H1 (cell line): ENCODE results near the gene SPIRE2. TPM values are rescaled to one million over a fixed set of nuclear protein-coding genes. Genes with fewer than 3 reads are reported as not detected.

ENCODE experiments used
- CTCF ChIA-PET: fragments of 300-600 bp; sonication (Branson Sonifier 250); formaldehyde crosslinking; loops from one replicate; lab custom pipeline; 2021; ENCODE audit not compliant: partially characterized antibody; lab: Charles Lee
- POLR2A ChIA-PET: fragments of 300-600 bp; sonication (Branson Sonifier 250); formaldehyde crosslinking; loops from one replicate; lab custom pipeline; 2021; ENCODE audit warnings: inconsistent platforms; ENCODE audit not compliant: partially characterized antibody; lab: Charles Lee
- DNase-seq, 2 experiments: peaks; one replicate each; pipeline versions ENCODE4 v3.0.0 to v3.0.0-alpha.2; 2010 to 2022; ENCODE audit warnings: low spot score in 2 of 2, low read depth in 1 of 2, mixed read lengths in 1 of 2
- FAIRE-seq: peaks from 2 replicates; lab custom pipeline; 2011; peaks lifted over from hg19 to GRCh38; lab: Jason Lieb, UNC
- H2AFZ ChIP-seq: 2 replicates; pipeline ENCODE4 v1.8.1; 2012; ENCODE audit warnings: low read length, inconsistent platforms
- H2AK5ac ChIP-seq: 2 replicates; pipeline ENCODE4 v1.6.1; 2013; ENCODE audit warnings: low read depth, low read length
- H2BK120ac ChIP-seq: replicated peaks from 2 replicates; pipeline ENCODE3; 2013; ENCODE audit warnings: low read depth, low read length, inconsistent platforms
- H2BK12ac ChIP-seq: 2 replicates; pipeline ENCODE4 v1.6.1; 2013; ENCODE audit warnings: low read depth, low read length
- H2BK15ac ChIP-seq: 2 replicates; pipeline ENCODE4 v1.6.1; 2013; ENCODE audit warnings: low read length
- H2BK20ac ChIP-seq: 2 replicates; pipeline ENCODE4 v1.6.1; 2013; ENCODE audit warnings: low read length
- H2BK5ac ChIP-seq: 2 replicates; pipeline ENCODE4 v1.6.1; 2013; ENCODE audit warnings: low read depth, low read length
- H3K14ac ChIP-seq: 2 replicates; pipeline ENCODE4 v1.6.1; 2013; ENCODE audit warnings: inconsistent platforms; ENCODE audit not compliant: insufficient read length
- H3K18ac ChIP-seq: 2 replicates; pipeline ENCODE4 v1.6.1; 2013; ENCODE audit warnings: low read length; ENCODE audit errors: extremely low read depth
- H3K23ac ChIP-seq: 2 replicates; pipeline ENCODE4 v1.6.1; 2013; ENCODE audit warnings: inconsistent platforms; ENCODE audit not compliant: insufficient read length
- H3K23me2 ChIP-seq: 2 replicates; pipeline ENCODE4 v1.6.1; 2013; ENCODE audit warnings: low read depth, low read length
- H3K27ac ChIP-seq: 2 replicates; pipeline ENCODE4 v1.6.1; 2011; ENCODE audit warnings: low read depth, low read length, inconsistent platforms
- H3K27me3 ChIP-seq, 4 experiments: replicated peaks in 1 of 4; 1 replicate in 1 of 4; 2 replicates in 3 of 4; pipeline versions ENCODE4 v1.6.1 to v1.8.1; 2011 to 2013; ENCODE audit warnings: low read length in 3 of 4, mild to moderate bottlenecking in 3 of 4, inconsistent platforms in 2 of 4, mixed read lengths in 2 of 4, moderate library complexity in 1 of 4; ENCODE audit not compliant: control insufficient read depth in 3 of 4, insufficient read depth in 3 of 4; ENCODE audit errors: extremely low read depth in 1 of 4
- H3K36me3 ChIP-seq, 4 experiments: 2 replicates each; pipeline versions ENCODE4 v1.6.1 to v1.8.1; 2011 to 2013; ENCODE audit warnings: mild to moderate bottlenecking in 4 of 4, low read length in 3 of 4, moderate library complexity in 2 of 4, control low read depth in 1 of 4, inconsistent platforms in 1 of 4; ENCODE audit not compliant: insufficient read depth in 4 of 4, control insufficient read depth in 2 of 4
- H3K4ac ChIP-seq: replicated peaks from 2 replicates; pipeline ENCODE3; 2013; ENCODE audit warnings: low read length, low read depth, mixed read lengths, inconsistent platforms; ENCODE audit not compliant: insufficient read length
- H3K4me1 ChIP-seq, 4 experiments: replicated peaks in 1 of 4; 1 replicate in 1 of 4; 2 replicates in 3 of 4; pipeline versions ENCODE4 v1.6.1 to v1.8.1; 2011 to 2013; ENCODE audit warnings: low read length in 3 of 4, inconsistent platforms in 2 of 4, mixed read lengths in 1 of 4; ENCODE audit not compliant: insufficient read depth in 4 of 4, control insufficient read depth in 3 of 4
- H3K4me2 ChIP-seq, 2 experiments: 2 replicates each; pipeline versions ENCODE4 v1.6.1 to v1.8.1; 2011 to 2013; ENCODE audit warnings: low read depth in 2 of 2, low read length in 2 of 2, control low read depth in 1 of 2, inconsistent platforms in 1 of 2, mild to moderate bottlenecking in 1 of 2; ENCODE audit not compliant: insufficient read depth in 1 of 2
- H3K4me3 ChIP-seq, 4 experiments: fragments of 200-600, 300-600 bp in 1 of 4; sonication (generic), shearing (Covaris generic), sonication (Bioruptor Twin) in 1 of 4; 2 replicates each; pipeline versions ENCODE4 v1.5.1 to v1.8.1; 2011 to 2016; ENCODE audit warnings: low read length in 4 of 4, low read depth in 3 of 4, control low read depth in 2 of 4, inconsistent platforms in 2 of 4, mild to moderate bottlenecking in 2 of 4, mixed read lengths in 1 of 4, moderate library complexity in 1 of 4; ENCODE audit not compliant: insufficient read depth in 2 of 4; ENCODE audit errors: extremely low read depth in 1 of 4
- H3K56ac ChIP-seq: replicated peaks from 2 replicates; pipeline ENCODE3; 2013; ENCODE audit warnings: low read depth, mild to moderate bottlenecking, mixed read lengths, low read length, inconsistent platforms; ENCODE audit not compliant: insufficient read length
- H3K79me1 ChIP-seq: 2 replicates; pipeline ENCODE4 v1.6.1; 2013; ENCODE audit warnings: low read depth, low read length, control low read depth
- H3K79me2 ChIP-seq, 2 experiments: 2 replicates each; pipeline versions ENCODE4 v1.6.1 to v1.8.1; 2012 to 2013; ENCODE audit warnings: low read length in 2 of 2, mild to moderate bottlenecking in 2 of 2, inconsistent platforms in 1 of 2; ENCODE audit not compliant: insufficient read depth in 2 of 2, control insufficient read depth in 1 of 2
- H3K9ac ChIP-seq, 4 experiments: replicated peaks in 1 of 4; 1 replicate in 1 of 4; 2 replicates in 3 of 4; pipeline versions ENCODE4 v1.6.1 to v1.8.1; 2011 to 2013; ENCODE audit warnings: low read depth in 3 of 4, low read length in 3 of 4, control low read depth in 2 of 4, mild to moderate bottlenecking in 2 of 4, moderate library complexity in 2 of 4, inconsistent platforms in 1 of 4; ENCODE audit errors: extremely low read depth in 1 of 4
- H3K9me3 ChIP-seq, 2 experiments: 2 replicates each; pipeline versions ENCODE4 v1.6.1 to v1.8.1; 2012 to 2013; ENCODE audit warnings: mild to moderate bottlenecking in 2 of 2, moderate library complexity in 2 of 2, control low read depth in 1 of 2, inconsistent platforms in 1 of 2, low read depth in 1 of 2, low read length in 1 of 2, mixed read lengths in 1 of 2; ENCODE audit not compliant: insufficient read depth in 2 of 2
- H4K20me1 ChIP-seq, 2 experiments: replicated peaks in 1 of 2; 2 replicates each; pipeline versions ENCODE3 to v1.8.1; 2011 to 2013; ENCODE audit warnings: inconsistent platforms in 2 of 2, low read length in 2 of 2, mild to moderate bottlenecking in 1 of 2; ENCODE audit not compliant: insufficient read depth in 2 of 2, control insufficient read depth in 1 of 2
- H4K5ac ChIP-seq: 2 replicates; pipeline ENCODE4 v1.6.1; 2013; ENCODE audit warnings: low read length, low read depth, mixed read lengths, inconsistent platforms; ENCODE audit not compliant: insufficient read length
- H4K8ac ChIP-seq: 2 replicates; pipeline ENCODE4 v1.8.0; 2013; ENCODE audit warnings: mild to moderate bottlenecking, moderate library complexity, low read length, inconsistent platforms; ENCODE audit not compliant: insufficient read depth; ENCODE audit errors: extremely low read depth
- H4K91ac ChIP-seq: replicated peaks from 2 replicates; pipeline ENCODE3; 2013; ENCODE audit warnings: low read length, mixed read lengths, inconsistent platforms; ENCODE audit not compliant: insufficient read length
- CREB1 ChIP-seq: IDR thresholded peaks from 2 replicates; pipeline ENCODE4 v1.6.1; 2012; ENCODE audit warnings: inconsistent platforms
- CTCF ChIP-seq, 3 experiments: IDR thresholded peaks; 1 replicate in 2 of 3; 2 replicates in 1 of 3; pipeline versions ENCODE4 v1.5.1 to v1.6.1; 2011; ENCODE audit warnings: low read length in 3 of 3, mild to moderate bottlenecking in 3 of 3, inconsistent platforms in 2 of 3, low read depth in 1 of 3, moderate library complexity in 1 of 3; ENCODE audit not compliant: insufficient read depth in 1 of 3; ENCODE audit errors: control extremely low read depth in 1 of 3
- GABPA ChIP-seq: IDR thresholded peaks from 2 replicates; pipeline ENCODE4 v1.6.1; 2011; ENCODE audit warnings: mild to moderate bottlenecking, low read length, moderate library complexity, borderline replicate concordance; ENCODE audit not compliant: insufficient read depth
- HDAC2 ChIP-seq, 2 experiments: fragments of 300-600 bp in 1 of 2; sonication (generic) in 1 of 2; IDR thresholded peaks; 2 replicates each; pipeline ENCODE4 v1.6.1; 2011 to 2012; ENCODE audit warnings: low read depth in 2 of 2, low read length in 2 of 2, mild to moderate bottlenecking in 2 of 2, moderate library complexity in 2 of 2, borderline replicate concordance in 1 of 2, inconsistent platforms in 1 of 2
- TEAD4 ChIP-seq: IDR thresholded peaks from 2 replicates; pipeline ENCODE4 v1.6.1; 2012; ENCODE audit warnings: low read depth, low read length, inconsistent platforms, mixed read lengths
- WGBS, 2 experiments: shearing (Covaris generic) in 1 of 2; methylation state at CpG; one replicate each; pipeline versions ENCODE4 v1.1.6 to v1.1.7; 2013 to 2015; ENCODE audit warnings: low lambda C conversion rate in 2 of 2, mixed read lengths in 2 of 2, inconsistent platforms in 1 of 2, low coverage in 1 of 2, missing lambda C conversion rate in 1 of 2; ENCODE audit not compliant: insufficient replicate concordance in 2 of 2, insufficient coverage in 1 of 2, insufficient read length in 1 of 2; ENCODE audit errors: extremely low coverage in 1 of 2, missing lambda C conversion rate in 1 of 2; 5-methylcytosine and 5-hydroxymethylcytosine counted together
- polyA plus RNA-seq, 7 experiments: library from polyadenylated mRNA; depleted of rRNA in 3 of 7; stranded (reverse) in 5 of 7; unstranded in 2 of 7; fragments of >200 nt in 5 of 7; fragments of 200-250 nt in 2 of 7; gene quantifications; 1 replicate in 5 of 7; 2 replicates in 1 of 7; 4 replicates in 1 of 7; pipeline versions ENCODE4 v1.2.1 to v1.2.3, GENCODE V29; 2011 to 2013; ENCODE audit warnings: missing spikeins in 2 of 7, mixed read lengths in 2 of 7
- total RNA-seq: library from RNA; stranded (reverse); fragmentation: NEBNext Ultra II Directional; extraction: Animal tissue kit (Norgen Biotek cat#: 25700); gene quantifications from 2 replicates; pipeline ENCODE4 v1.2.1, GENCODE V29; 2021

The SPIRE2 gene
- total and polyA plus RNA-seq, 2 of the 8 experiments (the other 6 are each of a cell fraction or from before 2014, with no cell fraction given): 7.4 to 15.4 TPM

GRCh38 chr16:89909777-89910716 lies 81.8 kb downstream of the SPIRE2 start:
- WGBS, 2 experiments: 83% methylated on average over 46 of the region's 47 CpGs; no CpG with 5 or more reads in 1 of the 2 experiments
- Histone ChIP-seq H3K79me1 (no peaks in the 10 kb centered on the region), H2BK15ac (0 out of 2 replicates have a peak overlapping the region, but pooled peaks have one; percentile 40), H3K79me2 (no peaks in the 10 kb centered on the region), H3K4me2 (no peak overlapping the region), H3K18ac (peak overlapping the region; percentile 51; the same call in 1 of the 2 replicates), H3K4ac (peak overlapping the region; percentile 70), H4K5ac (no peak overlapping the region), H3K14ac (no peak overlapping the region), H4K91ac (no peak overlapping the region), H3K23me2 (no peaks in the 10 kb centered on the region; the same call in 1 of the 2 replicates), H3K27ac (peak overlapping the region; percentile 42; the same call in 1 of the 2 replicates), H2BK120ac (no peak overlapping the region), H2AFZ (no peak overlapping the region), H4K20me1 (peaks cover 0 to 4% of the 10 kb centered on the region in 2 experiments), H3K36me3 (peaks cover 2 to 17% (median 8%) of the 10 kb centered on the region in 4 experiments; a peak in 7 of 8 replicates), H3K23ac (no peak overlapping the region), H2BK20ac (0 out of 2 replicates have a peak overlapping the region, but pooled peaks have one; percentile 72), H4K8ac (peak overlapping the region; percentile 74; the same call in 1 of the 2 replicates), H2BK12ac (peak overlapping the region; percentile 60; the same call in 1 of the 2 replicates), H3K56ac (no peak overlapping the region), H3K9ac (peak overlapping the region in 1 of 4 experiments; percentile 5; a peak in 3 of 7 replicates), H2AK5ac (no peak overlapping the region), H2BK5ac (peak overlapping the region; percentile 48), H3K27me3 (no peaks in the 10 kb centered on the region), H3K9me3 (peaks cover 0 to 19% of the 10 kb centered on the region in 2 experiments; a peak in 3 of 4 replicates), H3K4me3 (no peak overlapping the region), H3K4me1 (peaks cover 0 to 2% (median 0%) of the 10 kb centered on the region in 4 experiments; a peak in 4 of 7 replicates)
- no peak for FAIRE-seq
- ChIA-PET CTCF (interaction anchor here (0.7 to 5.9 kb wide), 30 partner anchors 11 to 268 kb away, joined by 3 to 70 read pairs (median 4); partner anchors contain the start of genes MC1R and TUBB3), POLR2A (interaction anchor here (0.7 to 6.5 kb wide), 3 partner anchors 8 to 37 kb away, joined by 5 to 71 read pairs (median 17); partner anchors contain the start of genes MC1R, TCF25 and TUBB3)
- DNase-seq: peak in 1 of 2 experiments; percentile 93
- TF ChIP-seq GABPA (peak; percentile 81; the same call in 1 of the 2 replicates), CREB1 (peak; percentile 43; the same call in 1 of the 2 replicates), HDAC2 (IDR thresholded peaks at IDR 0.05; ENCODE audit: borderline replicate concordance in 1 of 2, low read depth in 2 of 2, low read length in 2 of 2) (0 out of 4 replicates have a peak, but pooled peaks of 1 of the 2 experiments have one; percentile 37), CTCF (IDR thresholded peaks at IDR 0.05; ENCODE audit: control extremely low read depth in 1 of 3, insufficient read depth in 1 of 3, low read depth in 1 of 3, low read length in 3 of 3) (peak; percentile 91 to 98 (median 97)), TEAD4 (peak; percentile 9; the same call in 1 of the 2 replicates)
